Muscle layer of duodenum (tissue), 2 donors: Measurements from ENCODE around the gene GPR35.

Source experiments
- H3K27ac ChIP-seq: one replicate; pipeline ENCODE4 v1.7.0; 2013; ENCODE audit warnings: mild to moderate bottlenecking, low read length
- H3K27me3 ChIP-seq: one replicate; pipeline ENCODE4 v1.7.0; 2013; ENCODE audit warnings: low read depth, mild to moderate bottlenecking, control low read depth, low read length
- H3K36me3 ChIP-seq, 2 donors: one replicate each; pipeline ENCODE4 v1.7.0; 2013; ENCODE audit warnings: low read length in 2 of 2, control low read depth in 1 of 2, mild to moderate bottlenecking in 1 of 2; ENCODE audit not compliant: insufficient read depth in 2 of 2, control insufficient read depth in 1 of 2
- H3K4me1 ChIP-seq, 2 donors: one replicate each; pipeline ENCODE4 v1.7.0; 2013; ENCODE audit warnings: low read length in 2 of 2, mild to moderate bottlenecking in 2 of 2, control low read depth in 1 of 2, moderate library complexity in 1 of 2; ENCODE audit not compliant: insufficient read depth in 2 of 2, control insufficient read depth in 1 of 2
- H3K4me3 ChIP-seq, 2 donors: one replicate each; pipeline ENCODE4 v1.7.0; 2013; ENCODE audit warnings: low read length in 2 of 2, low read depth in 1 of 2, mild to moderate bottlenecking in 1 of 2
- H3K9me3 ChIP-seq, 2 donors: one replicate each; pipeline ENCODE4 v1.7.0; 2013; ENCODE audit warnings: low read length in 2 of 2, control low read depth in 1 of 2, mild to moderate bottlenecking in 1 of 2; ENCODE audit not compliant: control insufficient read depth in 1 of 2
- donor health status: healthy.

Gene GPR35

GRCh38 chr2:240624950-240625621, at the start of gene GPR35:
GPR35 (plus strand) TSS chr2:240625480; CDS start chr2:240629953, 4,473 bp downstream.
- Histone ChIP-seq H3K27me3 (no peaks in the 10 kb centered on the region), H3K4me3 (no peak within 1 kb of the TSS), H3K27ac (no peak within 1 kb of the TSS), H3K4me1 (no peaks in the 10 kb centered on the region), H3K9me3 (no peaks in the 10 kb centered on the region), H3K36me3 (no peaks in the 10 kb centered on the region)

GRCh38 chr2:240576036-240576435, 49.2 kb upstream of the GPR35 start:
- H3K9me3 ChIP-seq = no peaks in the 10 kb centered on the region
- H3K4me1 ChIP-seq = peaks cover 8 to 19% of the 10 kb centered on the region in 2 donors
- H3K4me3 ChIP-seq = no peak overlapping the region
- no peaks in the 10 kb centered on the region for H3K27me3 ChIP-seq
- H3K36me3 ChIP-seq = peaks cover 4 to 57% of the 10 kb centered on the region in 2 donors
- H3K27ac ChIP-seq = no peak overlapping the region

GRCh38 chr2:240576436-240577205, 48.7 kb upstream of the GPR35 start:
- Histone ChIP-seq H3K27ac (no peak overlapping the region), H3K9me3 (no peaks in the 10 kb centered on the region), H3K4me1 (peaks cover 8 to 15% of the 10 kb centered on the region in 2 donors), H3K27me3 (no peaks in the 10 kb centered on the region), H3K4me3 (no peak overlapping the region), H3K36me3 (peaks cover 4 to 57% of the 10 kb centered on the region in 2 donors)

GRCh38 chr2:240577281-240578109, 47.8 kb upstream of the GPR35 start:
- H3K27ac ChIP-seq = no peak overlapping the region
- H3K4me1 ChIP-seq = peaks cover 8 to 15% of the 10 kb centered on the region in 2 donors
- no peaks in the 10 kb centered on the region for H3K27me3 ChIP-seq
- no peaks in the 10 kb centered on the region for H3K9me3 ChIP-seq
- peaks cover 4 to 54% of the 10 kb centered on the region in 2 donors for H3K36me3 ChIP-seq
- no peak overlapping the region for H3K4me3 ChIP-seq

GRCh38 chr2:240578110-240578450, 47.2 kb upstream of the GPR35 start:
- Histone ChIP-seq H3K27ac (no peak overlapping the region), H3K27me3 (no peaks in the 10 kb centered on the region), H3K4me1 (peaks cover 8 to 15% of the 10 kb centered on the region in 2 donors), H3K36me3 (peaks cover 4 to 48% of the 10 kb centered on the region in 2 donors), H3K4me3 (no peak overlapping the region), H3K9me3 (no peaks in the 10 kb centered on the region)

GRCh38 chr2:240578488-240578887, 46.8 kb upstream of the GPR35 start:
- peaks cover 8 to 15% of the 10 kb centered on the region in 2 donors for H3K4me1 ChIP-seq
- no peaks in the 10 kb centered on the region for H3K27me3 ChIP-seq
- H3K4me3 ChIP-seq = no peak overlapping the region
- no peaks in the 10 kb centered on the region for H3K9me3 ChIP-seq
- H3K27ac ChIP-seq = no peak overlapping the region
- H3K36me3 ChIP-seq = peaks cover 4 to 45% of the 10 kb centered on the region in 2 donors

- no peaks in the 10 kb centered on the region for H3K27me3 ChIP-seq
- H3K27ac ChIP-seq = no peak overlapping the region
- peaks cover 4 to 45% of the 10 kb centered on the region in 2 donors for H3K36me3 ChIP-seq
- peaks cover 8 to 16% of the 10 kb centered on the region in 2 donors for H3K4me1 ChIP-seq
- H3K9me3 ChIP-seq = no peaks in the 10 kb centered on the region
- no peak overlapping the region for H3K4me3 ChIP-seq
Observed at GRCh38 chr2:240579071-240579762, 46.1 kb upstream of the GPR35 start.

GRCh38 chr2:240579771-240580614, 45.3 kb upstream of the GPR35 start:
- no peaks in the 10 kb centered on the region for H3K9me3 ChIP-seq
- H3K4me3 ChIP-seq = no peak overlapping the region
- H3K27me3 ChIP-seq = no peaks in the 10 kb centered on the region
- peaks cover 13 to 24% of the 10 kb centered on the region in 2 donors for H3K4me1 ChIP-seq
- peak overlapping the region; percentile 40 for H3K27ac ChIP-seq
- H3K36me3 ChIP-seq = peaks cover 8 to 39% of the 10 kb centered on the region in 2 donors

GRCh38 chr2:240581811-240582210, 43.5 kb upstream of the GPR35 start:
- Histone ChIP-seq H3K27me3 (no peaks in the 10 kb centered on the region), H3K27ac (no peak overlapping the region), H3K9me3 (no peaks in the 10 kb centered on the region), H3K4me3 (no peak overlapping the region), H3K4me1 (peaks cover 21 to 32% of the 10 kb centered on the region in 2 donors), H3K36me3 (peaks cover 9 to 23% of the 10 kb centered on the region in 2 donors)

- Histone ChIP-seq H3K27ac (no peak overlapping the region), H3K4me3 (no peak overlapping the region), H3K36me3 (peaks cover 6 to 13% of the 10 kb centered on the region in 2 donors), H3K9me3 (no peaks in the 10 kb centered on the region), H3K4me1 (peaks cover 25 to 39% of the 10 kb centered on the region in 2 donors), H3K27me3 (no peaks in the 10 kb centered on the region)
Observed at GRCh38 chr2:240582781-240583180, 42.5 kb upstream of the GPR35 start.
